H7 (cell line): Measurements from ENCODE around the gene STARD4. TPM values are rescaled to one million over a fixed set of nuclear protein-coding genes. Genes with fewer than 3 reads are reported as not detected.

Experiments
- DNase-seq: peaks from one replicate; pipeline ENCODE4 v3.0.0; 2012
- H3K27me3 ChIP-seq: 2 replicates; pipeline ENCODE4 v1.6.0; 2011; ENCODE audit warnings: mild to moderate bottlenecking, low read length; ENCODE audit not compliant: control insufficient read depth, insufficient read depth
- H3K36me3 ChIP-seq: replicated peaks from 2 replicates; pipeline ENCODE4 v1.5.1; 2011; ENCODE audit warnings: low read length; ENCODE audit not compliant: control insufficient read depth, insufficient read depth
- H3K4me3 ChIP-seq: 2 replicates; pipeline ENCODE4 v1.5.1; 2011; ENCODE audit warnings: low read depth, mild to moderate bottlenecking, control low read depth, low read length, moderate library complexity; ENCODE audit not compliant: insufficient read depth
- total RNA-seq: library from RNA; depleted of rRNA; stranded (reverse); fragments of >200 nt; shearing (Covaris generic); gene quantifications from 2 replicates; pipeline ENCODE4 v1.2.3, GENCODE V29; 2014; rRNA removed

The STARD4 gene
- total RNA-seq, 1 experiment from 2014 or later, result 41.0 TPM

DNA sequence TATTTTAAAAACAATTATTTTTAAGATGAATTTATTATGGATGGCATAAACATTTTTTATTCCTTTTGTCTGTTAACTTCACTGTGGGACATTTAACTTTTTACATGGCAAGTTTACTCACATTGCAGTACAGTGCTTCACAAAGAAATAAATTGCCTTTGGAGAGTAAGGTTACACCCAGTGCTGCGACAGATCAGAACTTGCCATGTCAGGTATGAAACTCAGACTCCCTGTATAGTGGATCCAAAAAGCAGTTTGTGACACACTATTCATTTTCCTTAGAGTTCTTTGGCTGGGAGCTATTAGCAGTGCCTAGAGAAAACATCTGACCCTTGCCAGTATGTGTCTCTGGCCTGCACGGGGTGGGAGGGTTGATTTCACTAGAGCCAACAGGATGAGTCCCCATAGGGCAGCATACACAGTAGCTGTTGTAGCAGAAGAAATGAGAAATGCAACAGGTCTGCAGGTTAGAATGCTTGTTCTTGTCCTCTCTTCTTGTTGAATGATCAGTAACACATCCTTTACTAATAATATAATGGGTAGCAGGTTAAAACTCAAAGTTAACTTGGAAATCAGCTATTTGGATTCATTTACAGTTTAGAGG lies 42.9 kb downstream of the STARD4 start:
- no peak for DNase-seq
- Histone ChIP-seq H3K4me3 (no peak overlapping the region), H3K27me3 (no peaks in the 10 kb centered on the region), H3K36me3 (no peaks in the 10 kb centered on the region)

DNA sequence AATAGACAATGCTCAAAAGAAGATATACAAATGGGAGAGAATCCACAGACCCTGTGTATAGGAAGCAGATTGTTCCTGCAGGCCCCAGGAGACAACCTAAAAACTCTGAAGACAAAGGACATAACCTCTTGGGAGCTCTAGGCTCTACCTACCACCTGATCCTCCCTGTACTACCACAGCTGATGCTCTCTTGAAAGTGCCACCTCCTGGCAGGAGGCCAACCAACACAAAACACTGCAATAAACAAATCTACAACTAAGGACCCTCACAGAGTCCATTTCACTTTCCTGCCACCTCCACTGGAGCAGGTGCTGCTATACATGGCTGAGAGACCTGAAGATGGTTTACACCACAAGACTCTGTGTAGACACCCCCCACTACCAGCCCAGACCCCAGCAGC lies 49.0 kb downstream of the STARD4 start:
- Histone ChIP-seq H3K36me3 (no peaks in the 10 kb centered on the region), H3K27me3 (no peaks in the 10 kb centered on the region), H3K4me3 (no peak overlapping the region)
- DNase-seq, result no peak

DNA sequence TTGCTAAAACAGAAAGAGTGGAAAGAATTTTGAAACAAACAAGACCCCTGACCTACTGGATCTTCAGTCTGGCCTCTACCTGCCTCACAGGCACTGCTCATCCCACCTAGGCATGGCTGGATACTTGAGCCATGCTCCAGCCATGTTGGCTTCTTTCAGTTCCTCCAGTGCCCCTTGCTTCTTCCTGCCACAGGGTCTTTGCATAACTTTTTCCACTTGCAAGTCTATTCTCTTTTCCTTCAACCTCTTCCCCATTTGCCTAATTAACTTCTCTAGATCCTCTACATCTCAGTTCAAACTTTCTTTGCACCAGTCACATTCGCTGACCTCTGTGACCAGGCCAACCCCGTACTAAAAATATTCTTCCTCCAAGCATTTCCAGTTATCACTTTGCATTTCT lies 50.4 kb downstream of the STARD4 start:
- DNase-seq, result no peak
- Histone ChIP-seq H3K4me3 (no peak overlapping the region), H3K27me3 (no peaks in the 10 kb centered on the region), H3K36me3 (no peaks in the 10 kb centered on the region)

DNA sequence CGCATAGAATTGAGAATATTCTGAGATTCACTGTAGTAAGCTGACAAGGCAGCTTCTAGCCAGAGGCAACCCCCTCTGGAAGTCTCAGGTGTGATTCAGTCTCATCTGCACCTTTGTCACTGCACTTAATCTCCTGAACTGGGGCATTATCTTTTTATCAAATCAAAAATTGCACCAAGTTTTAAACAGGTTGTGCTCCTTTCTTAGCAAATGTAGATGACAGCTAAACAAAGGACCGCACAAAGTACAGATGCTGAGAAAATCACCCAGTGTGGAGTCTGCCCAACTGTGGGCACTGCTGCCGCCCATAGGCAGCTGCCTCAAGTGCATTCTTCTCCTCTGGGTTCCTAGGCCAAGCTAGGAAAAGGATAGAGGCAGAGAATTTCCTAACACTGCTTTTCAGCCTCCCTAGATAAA lies 51.1 kb downstream of the STARD4 start:
- peak; percentile 60 for DNase-seq
- Histone ChIP-seq H3K4me3 (no peak overlapping the region), H3K27me3 (no peaks in the 10 kb centered on the region), H3K36me3 (no peaks in the 10 kb centered on the region)

DNA sequence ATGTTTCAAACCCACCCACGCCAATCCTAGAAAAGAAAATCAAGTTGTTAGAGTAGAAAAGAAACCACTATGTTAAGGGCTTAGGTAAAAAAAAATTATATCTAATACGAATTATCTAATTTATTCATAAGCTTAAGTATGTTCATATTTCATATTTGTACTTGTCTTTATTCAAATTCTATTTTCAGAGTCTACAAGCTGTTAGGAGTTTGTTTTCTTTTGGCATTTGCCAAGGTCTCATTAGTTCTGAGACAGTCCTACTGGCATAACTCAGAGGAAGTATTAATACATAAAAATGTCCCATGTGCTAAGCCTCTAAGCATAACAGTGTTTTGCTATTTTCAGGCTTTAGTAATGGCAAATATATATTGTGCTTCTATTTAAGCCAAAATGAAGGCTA lies 57.6 kb downstream of the STARD4 start:
- Histone ChIP-seq H3K4me3 (no peak overlapping the region), H3K36me3 (no peaks in the 10 kb centered on the region), H3K27me3 (no peaks in the 10 kb centered on the region)
- no peak for DNase-seq

DNA sequence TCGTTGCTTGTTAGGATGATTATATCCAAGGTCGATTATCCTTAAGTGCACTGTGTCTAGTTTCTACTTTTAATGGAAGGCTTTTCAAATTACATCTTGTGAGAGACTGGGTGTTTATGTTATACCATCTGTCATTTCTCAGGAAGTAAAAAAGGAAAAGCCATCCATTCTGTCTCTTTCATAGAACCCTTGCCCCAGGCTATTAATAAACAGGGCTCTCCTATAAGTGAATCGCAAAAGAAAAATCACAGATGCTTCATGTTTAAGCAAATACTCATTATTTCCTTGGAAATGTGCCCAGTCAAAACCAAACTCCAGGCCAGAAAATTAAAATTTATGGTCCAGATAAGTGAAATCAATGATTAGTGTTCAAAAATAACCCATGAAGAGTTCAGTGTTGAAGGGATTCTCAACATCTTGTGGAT lies 58.1 kb downstream of the STARD4 start:
- no peaks in the 10 kb centered on the region for H3K27me3 ChIP-seq
- H3K4me3 ChIP-seq, result no peak overlapping the region
- H3K36me3 ChIP-seq, result no peaks in the 10 kb centered on the region
- DNase-seq, result no peak

DNA sequence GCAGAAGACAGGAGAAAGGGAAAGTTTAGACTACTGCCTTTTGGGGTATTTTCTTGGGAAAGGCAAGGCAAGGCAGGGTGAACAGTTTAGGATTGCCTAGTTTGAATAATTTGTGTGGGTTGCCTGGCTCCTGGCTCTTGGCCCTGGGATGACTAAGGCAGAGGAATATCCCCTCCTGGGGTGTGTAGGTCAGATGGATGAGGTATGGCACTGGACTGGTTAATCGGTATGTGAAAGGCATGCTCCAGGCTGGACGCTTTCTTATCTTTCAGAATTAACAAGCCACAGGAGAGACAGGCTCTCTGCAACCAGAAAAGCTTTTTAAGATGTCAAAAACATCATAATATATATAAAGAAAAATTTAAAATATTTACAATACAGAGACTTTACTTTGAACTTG lies 58.6 kb downstream of the STARD4 start:
- DNase-seq, result no peak
- no peaks in the 10 kb centered on the region for H3K27me3 ChIP-seq
- no peaks in the 10 kb centered on the region for H3K36me3 ChIP-seq
- no peak overlapping the region for H3K4me3 ChIP-seq

DNA sequence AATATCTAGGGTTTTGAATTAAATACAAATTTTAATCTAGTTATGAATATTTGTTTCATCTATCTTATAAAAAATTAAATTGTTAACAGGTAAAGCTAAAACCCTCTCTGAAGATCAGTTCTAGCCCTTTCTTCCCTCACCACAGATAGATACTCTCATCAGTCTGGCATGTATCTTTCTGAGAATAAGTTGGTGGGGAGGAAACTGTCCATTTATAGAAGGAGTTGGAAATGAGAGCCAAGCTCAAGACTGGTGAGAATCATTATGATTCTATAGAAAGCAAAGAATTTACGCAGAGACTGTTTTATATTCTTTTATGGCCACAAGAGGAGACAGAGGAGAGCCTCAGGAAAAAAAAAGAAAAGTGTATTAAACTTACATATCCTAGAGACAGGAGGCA lies 59.0 kb downstream of the STARD4 start:
- Histone ChIP-seq H3K4me3 (no peak overlapping the region), H3K27me3 (no peaks in the 10 kb centered on the region), H3K36me3 (no peaks in the 10 kb centered on the region)
- DNase-seq, result no peak

DNA sequence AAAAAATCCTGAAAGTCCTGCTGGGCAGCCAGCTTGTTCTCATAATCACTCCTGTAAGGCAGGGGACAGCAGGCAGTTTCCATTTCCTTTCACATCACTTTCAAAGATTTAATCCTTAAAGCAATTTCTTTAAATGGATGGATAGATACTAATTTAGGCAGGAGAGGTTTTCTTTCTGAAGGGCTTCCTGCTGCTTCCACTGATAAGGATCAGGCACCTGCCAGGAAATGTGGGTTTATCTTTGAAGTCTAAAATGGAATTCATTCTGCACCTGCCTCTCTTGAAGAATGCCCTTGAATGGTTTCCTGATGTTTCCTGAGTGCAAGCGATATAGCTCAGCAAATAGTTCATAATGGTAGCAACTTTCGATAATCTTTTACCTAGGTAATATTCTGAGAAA lies 64.5 kb downstream of the STARD4 start:
- Histone ChIP-seq H3K4me3 (no peak overlapping the region), H3K27me3 (no peaks in the 10 kb centered on the region), H3K36me3 (no peaks in the 10 kb centered on the region)
- DNase-seq, result no peak

DNA sequence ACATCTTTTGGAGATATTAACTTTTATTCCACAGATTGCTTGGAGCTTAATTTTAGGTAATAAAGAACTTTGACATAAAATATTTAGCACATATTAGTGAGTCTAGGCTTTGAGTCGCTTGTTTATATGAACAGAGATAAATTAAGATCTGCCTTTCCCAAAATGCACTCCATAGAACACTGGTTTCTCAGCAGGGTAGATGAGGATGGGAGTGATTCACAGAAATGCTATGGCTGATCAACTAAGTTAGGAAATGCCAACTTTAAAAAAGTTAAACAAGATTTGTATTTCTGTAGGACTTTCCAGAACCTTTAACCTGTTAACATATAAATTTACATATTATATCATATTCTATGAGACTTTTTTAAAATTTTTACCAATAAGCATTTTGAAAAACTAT lies 65.2 kb downstream of the STARD4 start:
- Histone ChIP-seq H3K4me3 (no peak overlapping the region), H3K27me3 (no peaks in the 10 kb centered on the region), H3K36me3 (no peaks in the 10 kb centered on the region)
- DNase-seq, result no peak

Other genes starting within 250 kb of the STARD4 start
- 199 and 208 TPM in 2 replicates for gene NREP, start 244.7 kb upstream of the STARD4 start, total RNA-seq